ENCODE results near the gene SLC2A3.
"Not testable (repeated sequence)": the region's sequence is repeated elsewhere in the genome, so short reads cannot be mapped to it uniquely, and the experiment has no call there.

SLC2A3 gene

GRCh38 chr12:7892186-7892980 lies 43.6 kb downstream of the SLC2A3 start:
- TF ChIP-seq EZH2 (IDR thresholded peaks at IDR 0.05; ENCODE audit: borderline replicate concordance, low read depth, low read length, severe bottlenecking) (no peak), CTCF (IDR thresholded peaks at IDR 0.05; ENCODE audit: borderline replicate concordance, extremely low read depth, low read length, poor library complexity, severe bottlenecking) (no peak)
- no peaks in the 10 kb centered on the region for H3K27me3 ChIP-seq (ENCODE audit: insufficient read depth, low read length, poor library complexity)
- no peaks in the 10 kb centered on the region for H3K4me1 ChIP-seq (ENCODE audit: insufficient read depth, low read length)
- H3K36me3 ChIP-seq (ENCODE audit: insufficient read depth, low read length), result no peaks in the 10 kb centered on the region
- ATAC-seq (ENCODE audit: insufficient read depth, low read depth) (no peak), DNase-seq (no peak)
- H3K9ac ChIP-seq (ENCODE audit: low read depth, low read length), result no peak overlapping the region
- no peak overlapping the region for H3K27ac ChIP-seq (ENCODE audit: low read length)
- no peak overlapping the region for H3K4me2 ChIP-seq (ENCODE audit: insufficient read depth, low read length)
- no peak overlapping the region for H3K4me3 ChIP-seq (ENCODE audit: low read depth in 1 of 2, low read length in 2 of 2)
- no peaks in the 10 kb centered on the region for H3K79me2 ChIP-seq (ENCODE audit: insufficient read depth, low read length)
- no peaks in the 10 kb centered on the region for H3K9me3 ChIP-seq (ENCODE audit: insufficient read depth, low read length, severe bottlenecking)
- no peaks in the 10 kb centered on the region for H4K20me1 ChIP-seq (ENCODE audit: insufficient read depth, low read length)
- H2AFZ ChIP-seq (ENCODE audit: low read depth, low read length), result no peak overlapping the region

DNA sequence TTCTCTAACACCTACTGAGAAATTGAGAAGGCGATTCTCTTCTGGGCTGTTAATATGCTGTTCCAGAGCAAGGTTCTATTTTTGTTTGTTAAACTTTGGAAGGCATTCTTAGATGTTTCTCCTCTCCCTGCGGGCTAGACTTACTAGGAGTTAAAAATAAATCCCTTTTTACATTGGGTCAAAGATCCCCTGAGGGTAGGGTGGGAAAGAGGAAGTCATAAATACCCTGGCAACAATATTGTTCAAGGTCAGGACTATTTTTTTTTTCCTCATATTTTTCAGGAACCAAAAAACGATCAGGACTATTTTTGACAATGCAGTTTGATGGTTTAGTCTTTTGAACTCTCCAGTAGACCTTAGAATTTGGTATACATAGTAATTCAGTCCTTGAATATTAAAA lies 51.3 kb downstream of the SLC2A3 start:
- H3K36me3 ChIP-seq (ENCODE audit: insufficient read depth, low read length), result no peaks in the 10 kb centered on the region
- no peak for ATAC-seq (ENCODE audit: insufficient read depth, low read depth)

GRCh38 chr12:7881736-7882120 lies 54.3 kb downstream of the SLC2A3 start:
- not testable (repeated sequence) for H3K4me1 ChIP-seq (ENCODE audit: insufficient read depth, low read length); H3K27me3 ChIP-seq (ENCODE audit: insufficient read depth, low read length, poor library complexity); H3K36me3 ChIP-seq (ENCODE audit: insufficient read depth, low read length); H3K4me2 ChIP-seq (ENCODE audit: insufficient read depth, low read length); H3K9me3 ChIP-seq (ENCODE audit: insufficient read depth, low read length, severe bottlenecking); H3K4me3 ChIP-seq (ENCODE audit: low read depth in 1 of 2, low read length in 2 of 2); H4K20me1 ChIP-seq (ENCODE audit: insufficient read depth, low read length); H2AFZ ChIP-seq (ENCODE audit: low read depth, low read length); H3K27ac ChIP-seq (ENCODE audit: low read length); DNase-seq; ATAC-seq (ENCODE audit: insufficient read depth, low read depth); H3K79me2 ChIP-seq (ENCODE audit: insufficient read depth, low read length); H3K9ac ChIP-seq (ENCODE audit: low read depth, low read length)

More for the DNA sequence above, 51.3 kb downstream of the SLC2A3 start:
- Histone ChIP-seq H3K4me2 (ENCODE audit: insufficient read depth, low read length) (no peak overlapping the region), H3K27ac (ENCODE audit: low read length) (no peak overlapping the region), H3K4me1 (ENCODE audit: insufficient read depth, low read length) (no peaks in the 10 kb centered on the region), H2AFZ (ENCODE audit: low read depth, low read length) (no peak overlapping the region), H3K79me2 (ENCODE audit: insufficient read depth, low read length) (no peaks in the 10 kb centered on the region), H3K4me3 (ENCODE audit: low read depth in 1 of 2, low read length in 2 of 2) (no peak overlapping the region), H3K9me3 (ENCODE audit: insufficient read depth, low read length, severe bottlenecking) (no peaks in the 10 kb centered on the region), H4K20me1 (ENCODE audit: insufficient read depth, low read length) (no peaks in the 10 kb centered on the region), H3K27me3 (ENCODE audit: insufficient read depth, low read length, poor library complexity) (no peaks in the 10 kb centered on the region), H3K9ac (ENCODE audit: low read depth, low read length) (no peak overlapping the region)
- TF ChIP-seq CTCF (IDR thresholded peaks at IDR 0.05; ENCODE audit: borderline replicate concordance, extremely low read depth, low read length, poor library complexity, severe bottlenecking), result no peak
- TF ChIP-seq EZH2 (IDR thresholded peaks at IDR 0.05; ENCODE audit: borderline replicate concordance, low read depth, low read length, severe bottlenecking), result no peak
- no peak for DNase-seq

DNA sequence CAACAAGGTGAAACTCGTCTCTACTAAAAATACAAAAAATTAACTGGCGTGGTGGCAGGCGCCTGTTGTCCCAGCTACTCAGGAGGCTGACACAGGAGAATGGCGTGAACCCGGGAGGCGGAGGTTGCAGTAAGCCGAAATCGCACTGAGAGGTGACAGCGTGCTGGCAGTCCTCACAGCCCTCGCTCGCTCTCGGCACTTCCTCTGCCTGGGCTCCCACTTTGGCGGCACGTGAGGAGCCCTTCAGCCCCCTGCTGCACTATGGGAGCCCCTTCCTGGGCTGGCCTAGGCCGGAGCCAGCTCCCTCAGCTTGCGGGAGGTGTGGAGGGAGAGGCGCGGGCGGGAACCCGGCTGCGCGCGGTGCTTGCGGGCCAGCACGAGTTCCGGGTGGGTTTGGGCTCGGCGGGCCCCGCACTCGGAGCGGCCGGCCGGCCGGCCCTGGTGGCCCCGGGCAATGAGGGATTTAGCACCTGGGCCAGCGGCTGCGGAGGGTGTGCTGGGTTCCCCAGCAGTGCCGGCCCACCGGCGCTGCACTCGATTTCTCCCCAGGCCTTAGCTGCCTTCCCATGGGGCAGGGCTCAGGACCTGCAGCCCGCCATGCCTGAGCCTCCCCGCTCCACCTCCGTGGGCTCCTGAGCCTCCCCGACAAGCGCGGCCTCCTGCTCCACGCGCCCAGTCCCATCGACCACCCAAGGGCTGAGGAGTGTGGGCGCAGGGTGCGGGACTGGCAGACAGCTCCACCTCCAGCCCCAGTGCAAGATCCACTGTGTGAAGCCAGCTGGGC lies 54.8 kb downstream of the SLC2A3 start:
- ATAC-seq (ENCODE audit: insufficient read depth, low read depth); H3K4me1 ChIP-seq (ENCODE audit: insufficient read depth, low read length); H3K27ac ChIP-seq (ENCODE audit: low read length); H3K27me3 ChIP-seq (ENCODE audit: insufficient read depth, low read length, poor library complexity); DNase-seq; H3K36me3 ChIP-seq (ENCODE audit: insufficient read depth, low read length); H3K9me3 ChIP-seq (ENCODE audit: insufficient read depth, low read length, severe bottlenecking); H2AFZ ChIP-seq (ENCODE audit: low read depth, low read length); H3K4me3 ChIP-seq (ENCODE audit: low read depth in 1 of 2, low read length in 2 of 2); H3K4me2 ChIP-seq (ENCODE audit: insufficient read depth, low read length); H3K79me2 ChIP-seq (ENCODE audit: insufficient read depth, low read length); H4K20me1 ChIP-seq (ENCODE audit: insufficient read depth, low read length); H3K9ac ChIP-seq (ENCODE audit: low read depth, low read length): not testable (repeated sequence)

Measured in DND-41 (cell line).